ENCODE measurements around the gene ATXN7L1.

GRCh38 chr7:105840981-105841749 is 35.2 kb downstream of the ATXN7L1 start:
- no peak for TF ChIP-seq ZNF776 (tag by site-specific recombination; IDR thresholded peaks at IDR 0.05; ENCODE audit: borderline replicate concordance)
- TF ChIP-seq ZBTB17 (tag by site-specific recombination; IDR thresholded peaks at IDR 0.05), result no peak
- TF ChIP-seq ZBTB7A (tag by site-specific recombination; IDR thresholded peaks at IDR 0.05; ENCODE audit: low read depth), result no peak

Data from HEK293 (cell line).